GM12878 (cell line): Measurements from ENCODE around the gene EMX1. TPM values are rescaled to one million over a fixed set of nuclear protein-coding genes. Genes with fewer than 3 reads are reported as not detected.

Experiments used
- ATAC-seq: fragments of 200-7000 bp; cut with Tn5 transposase; 3 replicates; pipeline ENCODE4 v1.9.1; 2020; ENCODE audit warnings: mild to moderate bottlenecking, moderate library complexity
- BruUV-seq: library from RNA; stranded (reverse); fragments of 400-500 nt; replicated peaks from 2 replicates; lab custom pipeline; 2021; lab: Mats Ljungman, UMichigan
- CTCF ChIA-PET: fragments of 300-600 bp; sonication (Branson Sonifier 250); formaldehyde crosslinking; extraction: SDS; loops from one replicate; lab custom pipeline; 2021; ENCODE audit warnings: inconsistent platforms; lab: Yijun Ruan, JAX
- POLR2A ChIA-PET: fragments of 350-600 bp; formaldehyde crosslinking; extraction: SDS; loops from one replicate; lab custom pipeline; 2021; ENCODE audit warnings: inconsistent platforms; lab: Charles Lee
- RAD21 ChIA-PET: fragments of 300-600 bp; sonication (Branson Sonifier 250); formaldehyde crosslinking; loops from one replicate; lab custom pipeline; 2023; ENCODE audit warnings: antibody characterized with exemption; ENCODE audit not compliant: unreplicated experiment; lab: Charles Lee
- SMC1A ChIA-PET: fragments of 300-600 bp; sonication (Branson Sonifier 250); formaldehyde crosslinking; loops from one replicate; lab custom pipeline; 2023; ENCODE audit not compliant: unreplicated experiment, uncharacterized antibody; lab: Charles Lee
- DNase-seq: peaks from one replicate; pipeline ENCODE4 v3.0.0-alpha.2; 2011; ENCODE audit warnings: low read depth, low spot score
- FAIRE-seq: peaks from 3 replicates; lab custom pipeline; 2011; peaks lifted over from hg19 to GRCh38; lab: Jason Lieb, UNC
- H2AFZ ChIP-seq: 2 replicates; pipeline ENCODE4 v1.6.0; 2011; ENCODE audit warnings: low read depth, low read length, control low read depth; ENCODE audit not compliant: control insufficient read depth
- H3K27ac ChIP-seq: 2 replicates; pipeline ENCODE4 v1.5.1; 2011; ENCODE audit warnings: control low read depth; ENCODE audit not compliant: control insufficient read depth, insufficient read depth
- H3K27me3 ChIP-seq, 2 experiments: replicated peaks in 1 of 2; 2 replicates each; pipeline versions ENCODE4 v1.6.0 to v1.6.1; 2011; ENCODE audit warnings: low read length in 1 of 2; ENCODE audit not compliant: control insufficient read depth in 2 of 2, insufficient read depth in 2 of 2
- H3K36me3 ChIP-seq, 2 experiments: 2 replicates each; pipeline ENCODE4 v1.5.1; 2011; ENCODE audit warnings: low read length in 1 of 2; ENCODE audit not compliant: control insufficient read depth in 2 of 2, insufficient read depth in 2 of 2
- H3K4me1 ChIP-seq: 2 replicates; pipeline ENCODE4 v1.6.1; 2011; ENCODE audit warnings: mild to moderate bottlenecking, low read length, moderate library complexity, mixed read lengths; ENCODE audit not compliant: control insufficient read depth, insufficient read depth
- H3K4me2 ChIP-seq: 2 replicates; pipeline ENCODE4 v1.6.0; 2011; ENCODE audit warnings: control low read depth; ENCODE audit not compliant: control insufficient read depth, insufficient read depth
- H3K4me3 ChIP-seq: fragments of 200-600 bp; sonication (generic); 2 replicates; pipeline ENCODE4 v1.5.1; 2016
- H3K79me2 ChIP-seq: 2 replicates; pipeline ENCODE4 v1.6.0; 2011; ENCODE audit warnings: low read length; ENCODE audit not compliant: control insufficient read depth, insufficient read depth
- H3K9ac ChIP-seq: 2 replicates; pipeline ENCODE4 v1.8.0; 2011; ENCODE audit warnings: low read length, control low read depth, mixed read lengths; ENCODE audit not compliant: control insufficient read depth, insufficient read depth
- H3K9me3 ChIP-seq: replicated peaks from 3 replicates; pipeline ENCODE4 v1.5.1; 2011; ENCODE audit warnings: mild to moderate bottlenecking, low read length; ENCODE audit not compliant: control insufficient read depth, insufficient read depth
- H4K20me1 ChIP-seq: 2 replicates; pipeline ENCODE4 v1.6.0; 2011; ENCODE audit not compliant: control insufficient read depth, insufficient read depth
- BCL11A ChIP-seq: IDR thresholded peaks from 2 replicates; pipeline ENCODE4 v1.6.1; 2011; ENCODE audit warnings: low read depth, low read length
- FOXK2 ChIP-seq: fragments of 450-650 bp; IDR thresholded peaks from 2 replicates; pipeline ENCODE4 v1.6.1; 2017; ENCODE audit warnings: mild to moderate bottlenecking, moderate library complexity
- GATAD2B ChIP-seq: fragments of 450-650 bp; conservative IDR thresholded peaks from 2 replicates; pipeline ENCODE4 v1.6.1; 2017; ENCODE audit warnings: low read depth, mild to moderate bottlenecking, moderate library complexity
- IRF5 ChIP-seq: fragments of 450-650 bp; IDR thresholded peaks from 2 replicates; pipeline ENCODE4 v1.6.1; 2017; ENCODE audit warnings: borderline replicate concordance
- NKRF ChIP-seq: fragments of 450-650 bp; conservative IDR thresholded peaks from 2 replicates; pipeline ENCODE4 v1.6.1; 2017; ENCODE audit warnings: mild to moderate bottlenecking, moderate library complexity
- YY1 ChIP-seq: IDR thresholded peaks from 2 replicates; pipeline ENCODE4 v1.6.1; 2011; ENCODE audit warnings: low read depth, mild to moderate bottlenecking, low read length
- WGBS: methylation state at CpG from one replicate; pipeline ENCODE4 v1.1.6; 2016; ENCODE audit warnings: low lambda C conversion rate; ENCODE audit not compliant: insufficient replicate concordance, insufficient coverage; ENCODE audit errors: missing lambda C conversion rate; 5-methylcytosine and 5-hydroxymethylcytosine counted together
- in situ Hi-C: fragments of 300-500 bp; cut with MboI; formaldehyde crosslinking; loops from 9 replicates; pipeline ENCODE4 v1.14.3; 2018; ENCODE audit warnings: mixed read lengths
- intact Hi-C: fragments of 100-400 bp; cut with micrococcal nuclease; formaldehyde crosslinking; loops from one replicate; pipeline ENCODE4 v1.14.2; 2022; ENCODE audit not compliant: unreplicated experiment
- polyA plus RNA-seq, 11 experiments: library from polyadenylated mRNA; depleted of rRNA in 4 of 11; unstranded in 6 of 11; stranded (reverse) in 5 of 11; fragments of >200 nt; fragmentation: Nextera tagmentation in 4 of 11; fragmentation: Illumina TruSeq in 1 of 11; extraction: Ambion mirVana in 4 of 11; extraction: Trizol in 1 of 11; gene quantifications; 1 replicate in 1 of 11; 2 replicates in 10 of 11; pipeline versions ENCODE4 v1.2.1 to v1.2.3, GENCODE V29; 2011 to 2016; ENCODE audit warnings: inconsistent platforms in 2 of 11, missing spikeins in 2 of 11, low read depth in 1 of 11
- total RNA-seq, 4 experiments: library from RNA; depleted of rRNA in 3 of 4; stranded (reverse); fragments of >200 nt in 3 of 4; fragmentation: Illumina TruSeq in 1 of 4; extraction: Trizol in 1 of 4; gene quantifications; 2 replicates each; pipeline versions ENCODE4 v1.2.1 to v1.2.3, GENCODE V29; 2013 to 2021

Gene EMX1
- total and polyA plus RNA-seq, 10 of the 15 experiments (the other 5 are each of a cell fraction or from before 2014, with no cell fraction given), result 0.07 to 5.1 (median 1.2) TPM; not detected in 1

GRCh38 chr2:72940361-72940760 is 23.0 kb downstream of the EMX1 start (continued):
- TF ChIP-seq BCL11A, result no peak

GRCh38 chr2:72940786-72941185 is 23.5 kb downstream of the EMX1 start:
- Histone ChIP-seq H3K79me2 (no peaks in the 10 kb centered on the region), H3K9ac (no peak overlapping the region), H4K20me1 (no peaks in the 10 kb centered on the region; the same call in 1 of the 2 replicates), H3K36me3 (no peaks in the 10 kb centered on the region), H3K4me3 (no peak overlapping the region), H2AFZ (no peak overlapping the region), H3K27ac (no peak overlapping the region), H3K4me2 (no peak overlapping the region), H3K27me3 (no peaks in the 10 kb centered on the region), H3K9me3 (no peaks in the 10 kb centered on the region), H3K4me1 (no peaks in the 10 kb centered on the region)
- no TSS peak for BruUV-seq
- TF ChIP-seq GATAD2B, result no peak
- CTCF ChIA-PET, result interaction anchor here (1.4 to 2.0 kb wide), 2 partner anchors 47 to 53 kb away, joined by 8 to 11 read pairs; partner anchors contain the start of gene SPR
- FAIRE-seq (no peak), DNase-seq (no peak), ATAC-seq (no peak)
- RAD21 ChIA-PET, result interaction anchor here (1.7 kb wide), 1 partner anchor 47 kb away, joined by 9 read pairs; no protein-coding TSS in a partner anchor
- in situ Hi-C loops, result no loop called here
- SMC1A ChIA-PET, result interaction anchor here (1.2 kb wide), 1 partner anchor 33 kb away, joined by 3 read pairs; no protein-coding TSS in a partner anchor
- intact Hi-C loops, result no loop called here
- POLR2A ChIA-PET, result no interaction called here
- 81% methylated on average over 4 of the region's 6 CpGs for WGBS

GRCh38 chr2:72942293-72942692 is 25.0 kb downstream of the EMX1 start:
- no peak for DNase-seq
- TF ChIP-seq FOXK2, result no peak
- TF ChIP-seq NKRF, result no peak
- no peak for TF ChIP-seq IRF5
- TF ChIP-seq YY1, result no peak
- RAD21 ChIA-PET, result no interaction called here
- no peaks in the 10 kb centered on the region for H3K4me1 ChIP-seq
- no peak for ATAC-seq
- no peak overlapping the region for H3K9ac ChIP-seq
- no peak overlapping the region for H3K4me3 ChIP-seq
- SMC1A ChIA-PET, result no interaction called here
- no peaks in the 10 kb centered on the region for H3K9me3 ChIP-seq
- CTCF ChIA-PET, result interaction anchor here (1.0 kb wide), 1 partner anchor 50 kb away, joined by 3 read pairs; no protein-coding TSS in a partner anchor
- H3K27me3 ChIP-seq, result no peaks in the 10 kb centered on the region
- no peaks in the 10 kb centered on the region for H3K36me3 ChIP-seq
- H2AFZ ChIP-seq, result no peak overlapping the region
- no TSS peak for BruUV-seq
- whole genome bisulfite sequencing, result 85% methylated on average over 8 of the region's 8 CpGs
- no peaks in the 10 kb centered on the region for H4K20me1 ChIP-seq
- H3K4me2 ChIP-seq, result no peak overlapping the region
- no peaks in the 10 kb centered on the region for H3K79me2 ChIP-seq
- no peak for FAIRE-seq
- intact Hi-C loops (no loop called here), in situ Hi-C loops (no loop called here)
- no peak overlapping the region for H3K27ac ChIP-seq
- POLR2A ChIA-PET, result no interaction called here
